ENCODE measurements around the gene CELF2. TPM values are rescaled to one million over a fixed set of nuclear protein-coding genes. Genes with fewer than 3 reads are reported as not detected.

CELF2 gene
- total RNA-seq, 1 experiment from 2014 or later = 0.27 TPM

- Histone ChIP-seq H3K4me1 (peaks cover 5% of the 10 kb centered on the region), H3K4me3 (ENCODE audit: low read depth, low read length) (no peak overlapping the region), H3K27me3 (replicated peaks; ENCODE audit: control insufficient read depth, insufficient read depth, low read length) (no peaks in the 10 kb centered on the region), H3K9me3 (peaks cover 10% of the 10 kb centered on the region), H3K36me3 (ENCODE audit: control insufficient read depth, insufficient read depth, low read length) (no peaks in the 10 kb centered on the region)
- no peak for DNase-seq
- H3K4me1 Mint-ChIP-seq (ENCODE audit: low read depth, unreplicated experiment) = no peaks in the 10 kb centered on the region
- H3K4me3 Mint-ChIP-seq (ENCODE audit: unreplicated experiment) = no peak overlapping the region
- TF ChIP-seq CTCF (IDR thresholded peaks at IDR 0.05; ENCODE audit: insufficient read depth in 1 of 2, low read depth in 1 of 2, low read length in 1 of 2, severe bottlenecking in 1 of 2, unreplicated experiment in 1 of 2) = no peak
- H3K27me3 Mint-ChIP-seq (ENCODE audit: insufficient read depth, unreplicated experiment) = no peaks in the 10 kb centered on the region
- peaks cover 18% of the 10 kb centered on the region for H3K9me3 Mint-ChIP-seq (ENCODE audit: unreplicated experiment)
- CTCF ChIA-PET = no interaction called here
- BruUV-seq (replicated peaks) = no TSS peak
- intact Hi-C loops (cut with micrococcal nuclease; ENCODE audit: unreplicated experiment) = no loop called here
- POLR2A ChIA-PET = no interaction called here
- H3K27ac Mint-ChIP-seq (ENCODE audit: unreplicated experiment) = no peak overlapping the region
- H3K36me3 Mint-ChIP-seq (ENCODE audit: insufficient read depth, unreplicated experiment) = no peaks in the 10 kb centered on the region
These were observed 349.8 kb downstream of the CELF2 start for GRCh38 chr10:11367505-11367904.

- Mint-ChIP-seq H3K27ac (ENCODE audit: unreplicated experiment) (peak overlapping the region; percentile 5), H3K36me3 (ENCODE audit: insufficient read depth, unreplicated experiment) (no peaks in the 10 kb centered on the region), H3K4me3 (ENCODE audit: unreplicated experiment) (peak overlapping the region; percentile 39), H3K27me3 (ENCODE audit: insufficient read depth, unreplicated experiment) (peaks cover 3% of the 10 kb centered on the region), H3K4me1 (ENCODE audit: low read depth, unreplicated experiment) (peaks cover 7% of the 10 kb centered on the region), H3K9me3 (ENCODE audit: unreplicated experiment) (no peaks in the 10 kb centered on the region)
- Histone ChIP-seq H3K36me3 (ENCODE audit: control insufficient read depth, insufficient read depth, low read length) (no peaks in the 10 kb centered on the region), H3K4me3 (ENCODE audit: low read depth, low read length) (no peak overlapping the region), H3K9me3 (peaks cover 3% of the 10 kb centered on the region; the same call in 1 of the 2 replicates), H3K4me1 (no peaks in the 10 kb centered on the region), H3K27me3 (replicated peaks; ENCODE audit: control insufficient read depth, insufficient read depth, low read length) (no peaks in the 10 kb centered on the region)
- DNase-seq = no peak
- TF ChIP-seq CTCF (IDR thresholded peaks at IDR 0.05; ENCODE audit: insufficient read depth in 1 of 2, low read depth in 1 of 2, low read length in 1 of 2, severe bottlenecking in 1 of 2, unreplicated experiment in 1 of 2) = no peak
- ChIA-PET POLR2A (no interaction called here), CTCF (no interaction called here)
- BruUV-seq (replicated peaks) = no TSS peak
- intact Hi-C loops (cut with micrococcal nuclease; ENCODE audit: unreplicated experiment) = no loop called here
These were observed 356.1 kb downstream of the CELF2 start for GRCh38 chr10:11373717-11374171.

- intact Hi-C loops (cut with micrococcal nuclease; ENCODE audit: unreplicated experiment) = no loop called here
- H3K9me3 ChIP-seq = 0 out of 2 replicates have a peak, but pooled peaks cover 2% of the 10 kb centered on the region
- DNase-seq = no peak
- Mint-ChIP-seq H3K4me1 (ENCODE audit: low read depth, unreplicated experiment) (peaks cover 7% of the 10 kb centered on the region), H3K27me3 (ENCODE audit: insufficient read depth, unreplicated experiment) (peaks cover 6% of the 10 kb centered on the region), H3K27ac (ENCODE audit: unreplicated experiment) (no peak overlapping the region), H3K9me3 (ENCODE audit: unreplicated experiment) (no peaks in the 10 kb centered on the region), H3K36me3 (ENCODE audit: insufficient read depth, unreplicated experiment) (no peaks in the 10 kb centered on the region), H3K4me3 (ENCODE audit: unreplicated experiment) (no peak overlapping the region)
- H3K4me1 ChIP-seq = no peaks in the 10 kb centered on the region
- no TSS peak for BruUV-seq (replicated peaks)
- H3K36me3 ChIP-seq (ENCODE audit: control insufficient read depth, insufficient read depth, low read length) = no peaks in the 10 kb centered on the region
- no peak overlapping the region for H3K4me3 ChIP-seq (ENCODE audit: low read depth, low read length)
- no peak for TF ChIP-seq CTCF (IDR thresholded peaks at IDR 0.05; ENCODE audit: insufficient read depth in 1 of 2, low read depth in 1 of 2, low read length in 1 of 2, severe bottlenecking in 1 of 2, unreplicated experiment in 1 of 2)
- CTCF ChIA-PET = no interaction called here
- no peaks in the 10 kb centered on the region for H3K27me3 ChIP-seq (replicated peaks; ENCODE audit: control insufficient read depth, insufficient read depth, low read length)
- POLR2A ChIA-PET = no interaction called here
These were observed 359.6 kb downstream of the CELF2 start for GRCh38 chr10:11377267-11377666.
